HL-60 (cell line): ENCODE results near the gene RBPJ.

ENCODE experiments used
- DNase-seq, 2 experiments: peaks; one replicate each; pipeline ENCODE4 v3.0.0-alpha.2; 2010 to 2020; ENCODE audit warnings: low read depth in 1 of 2, low spot score in 1 of 2
- H3K27ac ChIP-seq: fragments of 250-450 bp; sonication (Bioruptor Pico); replicated peaks from 2 replicates; pipeline ENCODE4 v1.5.1; 2020; ENCODE audit warnings: mild to moderate bottlenecking, moderate library complexity
- H3K27me3 ChIP-seq: fragments of 250-450 bp; sonication (Bioruptor Pico); 2 replicates; pipeline ENCODE4 v1.5.1; 2021; ENCODE audit warnings: mild to moderate bottlenecking, moderate library complexity; ENCODE audit not compliant: insufficient read depth, poor library complexity, severe bottlenecking
- H3K4me3 ChIP-seq: replicated peaks from 2 replicates; pipeline ENCODE4 v1.5.1; 2011; ENCODE audit warnings: mild to moderate bottlenecking, control low read depth, low read length; ENCODE audit not compliant: insufficient read depth
- GABPA ChIP-seq: IDR thresholded peaks from 2 replicates; pipeline ENCODE4 v1.6.1; 2012; ENCODE audit warnings: low read depth
- POLR2AphosphoS5 ChIP-seq: IDR thresholded peaks from 2 replicates; pipeline ENCODE4 v1.6.1; 2012; ENCODE audit warnings: low read depth
- SPI1 ChIP-seq: IDR thresholded peaks from 2 replicates; pipeline ENCODE4 v1.6.1; 2012; ENCODE audit warnings: low read depth, mild to moderate bottlenecking, borderline replicate concordance
- TF ChIP-seq, protein P1 (sequence below): IDR thresholded peaks from one replicate; pipeline ENCODE4 v1.5.1; 2011; ENCODE audit warnings: low read length, control low read depth, inconsistent platforms; ENCODE audit not compliant: insufficient read depth
- TF ChIP-seq, protein P2 (sequence below): IDR thresholded peaks from 2 replicates; pipeline ENCODE4 v1.6.1; 2012; ENCODE audit warnings: low read depth; ENCODE audit not compliant: insufficient replicate concordance

RBPJ gene

DNA sequence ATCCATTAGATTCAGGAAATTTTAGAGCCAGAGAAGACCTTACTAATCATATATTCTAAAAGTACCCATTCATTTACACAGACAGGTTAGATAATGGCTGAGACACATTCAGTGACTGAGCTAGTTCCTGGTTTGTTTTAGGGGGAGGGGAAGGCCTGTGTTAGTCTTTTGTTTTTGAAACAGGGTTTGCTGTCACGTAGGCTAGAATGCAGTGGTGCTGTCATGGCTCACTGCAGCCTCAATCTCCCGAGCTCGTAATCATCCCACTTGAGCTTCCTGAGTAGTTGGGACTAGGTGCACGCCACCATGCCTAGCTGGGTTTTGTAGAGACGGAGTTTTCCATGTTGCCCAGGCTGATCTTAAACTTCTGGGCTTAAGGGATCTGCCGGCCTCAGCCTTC lies 10.1 kb downstream of the RBPJ start:
- Histone ChIP-seq H3K27me3 (no peaks in the 10 kb centered on the region), H3K4me3 (no peak overlapping the region), H3K27ac (peak overlapping the region; percentile 14; the same call in 1 of the 2 replicates)
- DNase-seq = peak in 1 of 2 experiments; percentile 48
- no peak for TF ChIP-seq POLR2AphosphoS5
- TF ChIP-seq GABPA = no peak
- TF ChIP-seq, protein P1, sequence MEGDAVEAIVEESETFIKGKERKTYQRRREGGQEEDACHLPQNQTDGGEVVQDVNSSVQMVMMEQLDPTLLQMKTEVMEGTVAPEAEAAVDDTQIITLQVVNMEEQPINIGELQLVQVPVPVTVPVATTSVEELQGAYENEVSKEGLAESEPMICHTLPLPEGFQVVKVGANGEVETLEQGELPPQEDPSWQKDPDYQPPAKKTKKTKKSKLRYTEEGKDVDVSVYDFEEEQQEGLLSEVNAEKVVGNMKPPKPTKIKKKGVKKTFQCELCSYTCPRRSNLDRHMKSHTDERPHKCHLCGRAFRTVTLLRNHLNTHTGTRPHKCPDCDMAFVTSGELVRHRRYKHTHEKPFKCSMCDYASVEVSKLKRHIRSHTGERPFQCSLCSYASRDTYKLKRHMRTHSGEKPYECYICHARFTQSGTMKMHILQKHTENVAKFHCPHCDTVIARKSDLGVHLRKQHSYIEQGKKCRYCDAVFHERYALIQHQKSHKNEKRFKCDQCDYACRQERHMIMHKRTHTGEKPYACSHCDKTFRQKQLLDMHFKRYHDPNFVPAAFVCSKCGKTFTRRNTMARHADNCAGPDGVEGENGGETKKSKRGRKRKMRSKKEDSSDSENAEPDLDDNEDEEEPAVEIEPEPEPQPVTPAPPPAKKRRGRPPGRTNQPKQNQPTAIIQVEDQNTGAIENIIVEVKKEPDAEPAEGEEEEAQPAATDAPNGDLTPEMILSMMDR = no peak
- TF ChIP-seq, protein P2, sequence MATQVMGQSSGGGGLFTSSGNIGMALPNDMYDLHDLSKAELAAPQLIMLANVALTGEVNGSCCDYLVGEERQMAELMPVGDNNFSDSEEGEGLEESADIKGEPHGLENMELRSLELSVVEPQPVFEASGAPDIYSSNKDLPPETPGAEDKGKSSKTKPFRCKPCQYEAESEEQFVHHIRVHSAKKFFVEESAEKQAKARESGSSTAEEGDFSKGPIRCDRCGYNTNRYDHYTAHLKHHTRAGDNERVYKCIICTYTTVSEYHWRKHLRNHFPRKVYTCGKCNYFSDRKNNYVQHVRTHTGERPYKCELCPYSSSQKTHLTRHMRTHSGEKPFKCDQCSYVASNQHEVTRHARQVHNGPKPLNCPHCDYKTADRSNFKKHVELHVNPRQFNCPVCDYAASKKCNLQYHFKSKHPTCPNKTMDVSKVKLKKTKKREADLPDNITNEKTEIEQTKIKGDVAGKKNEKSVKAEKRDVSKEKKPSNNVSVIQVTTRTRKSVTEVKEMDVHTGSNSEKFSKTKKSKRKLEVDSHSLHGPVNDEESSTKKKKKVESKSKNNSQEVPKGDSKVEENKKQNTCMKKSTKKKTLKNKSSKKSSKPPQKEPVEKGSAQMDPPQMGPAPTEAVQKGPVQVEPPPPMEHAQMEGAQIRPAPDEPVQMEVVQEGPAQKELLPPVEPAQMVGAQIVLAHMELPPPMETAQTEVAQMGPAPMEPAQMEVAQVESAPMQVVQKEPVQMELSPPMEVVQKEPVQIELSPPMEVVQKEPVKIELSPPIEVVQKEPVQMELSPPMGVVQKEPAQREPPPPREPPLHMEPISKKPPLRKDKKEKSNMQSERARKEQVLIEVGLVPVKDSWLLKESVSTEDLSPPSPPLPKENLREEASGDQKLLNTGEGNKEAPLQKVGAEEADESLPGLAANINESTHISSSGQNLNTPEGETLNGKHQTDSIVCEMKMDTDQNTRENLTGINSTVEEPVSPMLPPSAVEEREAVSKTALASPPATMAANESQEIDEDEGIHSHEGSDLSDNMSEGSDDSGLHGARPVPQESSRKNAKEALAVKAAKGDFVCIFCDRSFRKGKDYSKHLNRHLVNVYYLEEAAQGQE = no peak
- TF ChIP-seq SPI1 = peak; percentile 3; the same call in 1 of the 2 replicates

DNA sequence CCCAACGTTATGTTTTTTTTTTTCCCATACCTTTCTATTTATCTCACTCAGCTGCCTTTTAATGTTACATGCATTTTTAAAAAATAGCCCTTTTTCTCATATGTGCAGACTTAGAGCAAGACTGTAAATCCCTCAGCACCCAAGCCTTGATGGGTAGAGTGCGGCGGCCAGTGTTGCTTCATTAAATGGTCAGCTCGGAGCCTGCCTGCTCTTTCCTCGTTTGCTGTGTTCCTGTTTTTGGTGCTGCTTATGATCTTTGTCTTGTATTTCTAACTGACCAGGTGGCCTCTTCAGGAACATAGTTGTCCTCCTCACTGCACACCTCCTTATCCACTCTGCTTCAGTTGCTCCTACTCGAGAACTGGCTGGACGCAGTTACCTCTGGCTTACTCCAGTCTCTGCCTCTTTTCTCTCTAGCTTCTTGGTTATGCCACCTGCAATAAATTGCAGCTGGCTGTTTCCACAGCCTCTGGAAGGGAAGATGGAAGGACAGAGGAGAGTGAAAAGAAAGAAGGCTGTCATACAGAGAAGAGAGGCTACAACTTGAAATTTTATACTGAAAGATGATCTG lies 10.7 kb downstream of the RBPJ start:
- H3K27ac ChIP-seq = peak overlapping the region; percentile 14; the same call in 1 of the 2 replicates
- no peak for TF ChIP-seq POLR2AphosphoS5
- TF ChIP-seq, protein P1 = no peak
- TF ChIP-seq, protein P2 = no peak
- TF ChIP-seq SPI1 = peak; percentile 66; the same call in 1 of the 2 replicates
- TF ChIP-seq GABPA = no peak
- peak in 1 of 2 experiments; percentile 61 for DNase-seq

GRCh38 chr4:26334366-26334765 lies 13.6 kb downstream of the RBPJ start:
- Histone ChIP-seq H3K27ac (no peak overlapping the region), H3K27me3 (no peaks in the 10 kb centered on the region), H3K4me3 (no peak overlapping the region)
- peak in 1 of 2 experiments; percentile 53 for DNase-seq
- TF ChIP-seq POLR2AphosphoS5 = no peak
- TF ChIP-seq SPI1 = no peak
- TF ChIP-seq, protein P1 = no peak
- TF ChIP-seq, protein P2 = no peak
- no peak for TF ChIP-seq GABPA

More for the DNA sequence above, 10.7 kb downstream of the RBPJ start:
- H3K27me3 ChIP-seq = no peaks in the 10 kb centered on the region
- no peak overlapping the region for H3K4me3 ChIP-seq
